Activated CD4-positive, alpha-beta T cell treated with anti-CD3 and anti-CD28 coated beads, Interleukin-2, Interleukin-6, amounts not matched to agents 100 ng/mL and 50 ng/mL, durations not matched to agents 16 hours and 8 hours (primary cell): ENCODE data around the gene C3AR1.
"Not testable (repeated sequence)": the region's sequence is repeated elsewhere in the genome, so short reads cannot be mapped to it uniquely, and the experiment has no call there.

ENCODE experiments used
- DNase-seq: peaks from one replicate; pipeline ENCODE4 v3.0.0-alpha.2; 2020

Gene C3AR1

DNA sequence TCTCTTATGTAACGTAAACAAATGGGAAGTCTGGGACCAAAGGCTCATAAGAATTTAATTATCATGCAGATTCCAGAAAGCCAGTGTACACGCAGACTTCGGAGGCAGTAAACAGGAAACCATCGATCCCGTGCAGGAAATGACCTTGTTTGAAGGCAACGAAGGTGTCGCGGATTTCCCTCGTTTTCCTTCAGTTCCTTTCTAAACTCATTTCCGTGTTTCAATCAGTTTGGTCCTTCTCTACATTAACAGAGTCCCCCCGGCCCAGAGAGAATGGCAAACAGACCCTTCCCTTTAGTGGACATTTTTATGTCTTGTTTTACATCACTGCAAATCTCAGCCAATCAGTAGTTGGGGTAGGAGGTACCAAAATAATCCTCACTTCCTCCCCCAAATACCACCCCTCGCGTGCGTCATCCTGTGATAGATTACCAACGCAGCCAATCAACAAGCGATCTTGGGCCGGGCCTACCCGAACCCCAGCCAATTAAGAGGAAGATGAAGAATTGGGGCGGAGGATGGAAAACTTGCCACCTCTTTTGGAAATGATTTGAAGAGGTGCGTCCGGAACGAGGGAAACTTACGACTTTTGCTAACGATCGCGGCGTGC, 39.8 kb downstream of the C3AR1 start:
- peak; percentile 98 for DNase-seq

DNA sequence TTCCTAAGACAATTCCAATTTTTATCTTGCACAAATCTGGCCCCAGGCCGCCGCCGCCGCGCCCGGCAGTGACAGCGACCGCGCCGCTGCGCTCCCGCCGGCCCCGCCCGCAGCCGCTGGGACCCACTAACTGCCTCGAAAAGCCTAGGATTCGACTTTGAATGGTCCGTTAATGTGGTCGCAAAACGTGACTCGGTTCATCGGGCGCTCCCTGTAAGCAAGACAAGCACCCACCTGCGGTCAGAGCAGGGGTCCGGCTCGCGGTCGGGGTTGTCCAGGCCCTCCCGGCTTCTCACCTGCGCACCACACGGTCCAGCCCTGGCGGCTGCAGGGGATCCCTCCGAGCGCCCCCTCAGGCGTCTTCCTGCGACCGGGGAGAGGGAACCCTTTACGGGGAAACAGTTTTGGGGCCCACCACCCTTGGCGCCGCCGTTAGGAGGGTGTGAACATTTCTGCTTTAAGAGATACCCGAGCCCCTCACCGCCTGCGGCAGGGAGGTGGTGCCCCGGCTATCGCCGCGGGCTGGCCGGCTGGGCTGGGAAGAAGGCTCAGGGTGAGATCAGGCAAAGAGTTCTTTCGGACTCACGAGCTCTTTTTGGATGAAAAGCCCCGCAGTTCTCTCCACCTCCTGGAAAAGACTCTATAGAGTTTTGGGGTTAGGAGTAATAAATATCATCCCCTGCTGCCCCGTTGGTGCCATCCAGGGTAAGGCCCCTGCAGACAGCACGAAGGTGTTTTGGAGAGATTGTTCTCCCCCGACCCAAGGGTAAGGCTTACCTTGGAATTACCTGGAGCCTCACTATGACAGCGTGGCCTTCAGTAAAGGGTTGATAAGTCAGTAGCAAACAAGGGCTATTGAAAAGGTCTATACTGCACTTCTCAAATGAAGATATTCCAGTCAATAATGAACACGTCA, 47.2 kb downstream of the C3AR1 start:
- peak; percentile 40 for DNase-seq

DNA sequence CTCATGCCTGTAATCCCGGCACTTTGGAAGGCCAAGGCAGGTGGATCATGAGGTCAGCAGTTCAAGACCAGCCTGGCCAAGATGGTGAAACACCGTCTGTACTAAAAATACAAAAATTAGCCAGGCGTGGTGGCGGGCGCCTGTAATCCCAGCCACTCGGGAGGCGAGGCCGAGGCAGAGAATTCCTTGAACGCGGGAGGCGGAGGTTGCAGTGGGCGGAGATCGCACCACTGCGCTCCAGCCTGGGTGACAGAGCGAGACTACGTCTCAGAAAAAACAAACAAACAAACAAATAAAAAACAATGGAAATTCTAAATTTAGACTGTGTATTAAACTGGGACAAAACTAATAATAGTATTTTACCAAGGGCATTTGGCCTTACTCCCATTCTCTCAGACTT, 47.9 kb downstream of the C3AR1 start:
- DNase-seq, result not testable (repeated sequence)

DNA sequence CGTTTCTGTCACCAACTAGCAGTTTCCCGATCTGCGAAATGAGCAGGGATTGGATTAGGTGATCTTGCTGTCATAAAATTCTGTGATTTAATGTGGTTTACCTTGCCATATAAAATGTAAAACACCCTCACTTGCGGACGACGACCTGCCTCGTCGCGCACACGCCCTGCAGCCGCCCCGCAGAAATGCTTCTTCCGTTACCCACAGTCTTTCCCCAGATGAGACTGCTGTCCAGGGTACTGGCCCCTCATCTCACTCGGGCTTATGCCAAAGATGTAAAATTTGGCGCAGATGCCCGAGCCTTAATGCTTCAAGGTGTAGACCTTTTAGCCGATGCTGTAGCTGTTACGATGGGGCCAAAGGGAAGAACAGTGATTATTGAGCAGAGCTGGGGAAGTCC, 51.3 kb downstream of the C3AR1 start:
- DNase-seq, result no peak

DNA sequence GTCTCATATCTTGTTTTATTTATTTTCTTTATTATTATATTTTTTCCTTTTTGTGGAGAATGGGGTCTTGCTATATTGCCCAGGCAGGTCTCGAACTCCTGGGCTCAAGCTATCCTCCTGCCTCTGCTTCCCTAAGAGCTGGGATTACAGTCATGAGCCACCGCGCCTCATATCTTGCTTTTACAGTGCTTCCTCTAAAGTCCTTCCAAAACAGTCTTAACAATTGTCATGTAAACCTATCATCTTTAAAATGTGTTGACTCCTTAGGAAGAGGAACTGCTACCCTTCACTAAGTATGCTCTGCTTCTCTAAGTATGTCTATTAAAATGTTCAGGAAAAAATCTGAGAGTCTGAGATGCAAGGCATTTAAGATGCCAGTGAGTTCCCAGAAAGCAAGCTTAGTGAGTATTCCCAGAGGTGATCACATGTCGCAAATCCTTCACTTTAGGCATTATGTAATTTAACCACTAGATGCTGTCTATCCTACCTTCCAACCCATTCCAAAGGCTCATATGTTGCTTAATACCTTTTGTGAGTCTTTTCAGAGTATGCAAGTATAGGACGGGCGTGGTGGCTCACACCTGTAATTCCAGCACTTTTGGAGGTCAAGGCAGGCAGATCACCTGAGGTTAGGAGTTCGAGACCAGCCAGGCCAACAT, 53.4 kb downstream of the C3AR1 start:
- no peak for DNase-seq

DNA sequence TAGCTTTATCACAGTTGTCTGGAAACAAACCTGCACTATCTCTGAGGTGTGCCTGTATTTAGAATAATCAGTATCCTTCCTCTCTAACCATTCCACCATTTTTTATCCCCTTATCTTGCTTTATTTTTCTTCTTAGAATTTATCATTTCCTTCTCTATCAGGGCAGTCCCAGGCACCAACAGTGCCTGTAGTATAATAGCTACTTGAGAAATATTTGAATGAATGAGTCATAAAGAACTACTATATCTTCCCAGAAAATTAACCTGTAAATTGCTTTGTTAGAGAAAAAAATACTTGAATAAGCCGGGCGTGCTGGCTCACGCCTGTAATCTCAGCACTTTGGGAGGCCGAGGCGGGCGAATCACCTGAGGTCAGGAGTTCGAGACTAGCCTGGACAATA, 54.8 kb downstream of the C3AR1 start:
- no peak for DNase-seq
